HepG2 (cell line): Measurements from ENCODE around the gene TSPAN9. TPM values are rescaled to one million over a fixed set of nuclear protein-coding genes. Genes with fewer than 3 reads are reported as not detected.
A peak's percentile ranks its signal among the peaks of the same experiment; 100 is the strongest.

Experiments used
- CHD4 ChIP-seq: fragments of 200-600 bp; sonication (generic); IDR thresholded peaks from 2 replicates; pipeline ENCODE4 v1.7.0; 2017; ENCODE audit warnings: mild to moderate bottlenecking, low read length, borderline replicate concordance
- DMTF1 ChIP-seq: sonication (generic); formaldehyde crosslinking; IDR thresholded peaks from 2 replicates; pipeline ENCODE4 v1.4.0; 2020; ENCODE audit warnings: mild to moderate bottlenecking, missing genetic modification reagents
- DRAP1 ChIP-seq: IDR thresholded peaks from 2 replicates; pipeline ENCODE4 v1.6.1; 2016; ENCODE audit warnings: missing genetic modification reagents, missing compliant biosample characterization
- E2F2 ChIP-seq: sonication (generic); formaldehyde crosslinking; IDR thresholded peaks from 2 replicates; pipeline ENCODE4 v1.4.0; 2020; ENCODE audit warnings: missing genetic modification reagents, borderline replicate concordance
- EP300 ChIP-seq, 3 experiments: sonication (generic) in 1 of 3; formaldehyde crosslinking in 1 of 3; IDR thresholded peaks; 2 replicates each; pipeline versions ENCODE4 v1.5.1 to v1.6.1; 2011 to 2020; ENCODE audit warnings: low read depth in 2 of 3, low read length in 2 of 3, borderline replicate concordance in 1 of 3, improper control_type of control experiment in 1 of 3, mild to moderate bottlenecking in 1 of 3, missing genetic modification reagents in 1 of 3, moderate library complexity in 1 of 3
- MXD1 ChIP-seq: sonication (generic); formaldehyde crosslinking; IDR thresholded peaks from 2 replicates; pipeline ENCODE4 v1.4.0; 2020; ENCODE audit warnings: mild to moderate bottlenecking, missing genetic modification reagents
- PAWR ChIP-seq: sonication (generic); formaldehyde crosslinking; IDR thresholded peaks from 2 replicates; pipeline ENCODE4 v1.4.0; 2020; ENCODE audit warnings: missing genetic modification reagents, mild to moderate bottlenecking, borderline replicate concordance
- PHF20 ChIP-seq: sonication (generic); formaldehyde crosslinking; IDR thresholded peaks from 2 replicates; pipeline ENCODE4 v1.5.0; 2020; ENCODE audit warnings: mild to moderate bottlenecking, missing genetic modification reagents
- SKIL ChIP-seq: sonication (generic); formaldehyde crosslinking; IDR thresholded peaks from 2 replicates; pipeline ENCODE4 v1.8.0; 2022; ENCODE audit warnings: missing genetic modification reagents, mild to moderate bottlenecking, moderate library complexity, borderline replicate concordance
- ZBTB37 ChIP-seq: sonication (generic); formaldehyde crosslinking; IDR thresholded peaks from 2 replicates; pipeline ENCODE4 v1.4.0; 2020; ENCODE audit warnings: mild to moderate bottlenecking, missing genetic modification reagents
- ZFP36 ChIP-seq: fragments of 150-350 bp; IDR thresholded peaks from 2 replicates; pipeline ENCODE4 v1.6.1; 2018; ENCODE audit warnings: borderline replicate concordance, low read length, low read depth; ENCODE audit not compliant: partially characterized antibody
- ZMYM2 ChIP-seq: sonication (generic); formaldehyde crosslinking; IDR thresholded peaks from 2 replicates; pipeline ENCODE4 v1.8.0; 2022; ENCODE audit warnings: mild to moderate bottlenecking, missing genetic modification reagents
- ZNF30 ChIP-seq: sonication (generic); formaldehyde crosslinking; IDR thresholded peaks from 2 replicates; pipeline ENCODE4 v1.5.0; 2020; ENCODE audit warnings: mild to moderate bottlenecking, missing genetic modification reagents
- ZNF354B ChIP-seq: sonication (generic); formaldehyde crosslinking; IDR thresholded peaks from 2 replicates; pipeline ENCODE4 v1.8.0; 2022; ENCODE audit warnings: mild to moderate bottlenecking, missing genetic modification reagents
- ZNF749 ChIP-seq: sonication (generic); formaldehyde crosslinking; IDR thresholded peaks from 2 replicates; pipeline ENCODE4 v1.8.0; 2022; ENCODE audit warnings: mild to moderate bottlenecking, missing genetic modification reagents, moderate library complexity, borderline replicate concordance
- ZNF850 ChIP-seq: sonication (generic); formaldehyde crosslinking; conservative IDR thresholded peaks from 2 replicates; pipeline ENCODE4 v1.9.0; 2021; ENCODE audit warnings: mild to moderate bottlenecking, missing genetic modification reagents
- ZSCAN12 ChIP-seq: sonication (generic); formaldehyde crosslinking; IDR thresholded peaks from 2 replicates; pipeline ENCODE4 v1.9.0; 2021; ENCODE audit warnings: mild to moderate bottlenecking, missing genetic modification reagents
- ZUFSP ChIP-seq: sonication (generic); formaldehyde crosslinking; IDR thresholded peaks from 2 replicates; pipeline ENCODE4 v1.9.0; 2021; ENCODE audit warnings: missing genetic modification reagents, mild to moderate bottlenecking, borderline replicate concordance
- polyA plus RNA-seq, 8 experiments: library from polyadenylated mRNA; depleted of rRNA in 3 of 8; stranded (reverse) in 7 of 8; unstranded in 1 of 8; fragments of >200 nt; fragmentation: Illumina TruSeq in 4 of 8; extraction: Trizol in 4 of 8; gene quantifications; 2 replicates each; pipeline versions ENCODE4 v1.2.1 to v1.2.3, GENCODE V29; 2011 to 2016; ENCODE audit warnings: low read depth in 4 of 8, missing spikeins in 1 of 8, mixed read lengths in 1 of 8; ENCODE audit not compliant: insufficient read depth in 1 of 8
- total RNA-seq, 5 experiments: library from RNA; depleted of rRNA; stranded (reverse); fragments of >200 nt; fragmentation: Illumina TruSeq; extraction: Trizol; gene quantifications; 2 replicates each; pipeline ENCODE4 v1.2.3, GENCODE V29; 2016; ENCODE audit warnings: low read depth in 1 of 5

TSPAN9 gene
- total and polyA plus RNA-seq, 2 of the 13 experiments (the other 11 are each of a cell fraction or from before 2014, with no cell fraction given), result 18.1 to 42.3 TPM

- peak; percentile 36; the same call in 1 of the 2 replicates for TF ChIP-seq DMTF1 (CRISPR knock-in tag)
- no peak for TF ChIP-seq ZUFSP
- no peak for TF ChIP-seq ZFP36
- TF ChIP-seq MXD1 (CRISPR knock-in tag), result 0 out of 2 replicates have a peak, but pooled peaks have one; percentile 41
- TF ChIP-seq SKIL (CRISPR knock-in tag), result peak; percentile 69; the same call in 1 of the 2 replicates
- TF ChIP-seq CHD4, result peak; percentile 31; the same call in 1 of the 2 replicates
- TF ChIP-seq ZSCAN12 (CRISPR knock-in tag), result 0 out of 2 replicates have a peak, but pooled peaks have one; percentile 51
- peak; percentile 58; the same call in 1 of the 2 replicates for TF ChIP-seq DRAP1 (CRISPR knock-in tag)
- TF ChIP-seq EP300 (IDR thresholded peaks at IDR 0.05; ENCODE audit: low read depth in 2 of 2, low read length in 2 of 2), result peak in 1 of 2 experiments; percentile 17; a peak in 1 of 4 replicates
- TF ChIP-seq EP300 (CRISPR knock-in tag; IDR thresholded peaks at IDR 0.05; ENCODE audit: borderline replicate concordance), result no peak; the same call in 1 of the 2 replicates
- TF ChIP-seq PAWR (CRISPR knock-in tag), result no peak
- no peak for TF ChIP-seq ZNF30 (CRISPR knock-in tag)
- no peak for TF ChIP-seq ZNF749 (CRISPR knock-in tag)
- TF ChIP-seq ZNF850 (CRISPR knock-in tag), result no peak
- peak; percentile 95 for TF ChIP-seq ZMYM2
- 0 out of 2 replicates have a peak, but pooled peaks have one; percentile 8 for TF ChIP-seq ZBTB37 (CRISPR knock-in tag)
- no peak for TF ChIP-seq E2F2
- peak; percentile 67; the same call in 1 of the 2 replicates for TF ChIP-seq PHF20 (CRISPR knock-in tag)
- TF ChIP-seq ZNF354B (CRISPR knock-in tag), result 0 out of 2 replicates have a peak, but pooled peaks have one; percentile 41
These were observed 20.7 kb downstream of the TSPAN9 start (continued) for GRCh38 chr12:3097836-3098235.
